Hepatocyte (in vitro differentiated cells): ENCODE results near the gene DTHD1.

ENCODE experiments used
- CTCF ChIP-seq: fragments of 200-600 bp; sonication (generic); IDR thresholded peaks from 2 replicates; pipeline ENCODE4 v1.5.1; 2016; ENCODE audit warnings: antibody characterized with exemption, mild to moderate bottlenecking; ENCODE audit not compliant: poor library complexity
- EZH2 ChIP-seq: fragments of 200-600 bp; sonication (generic); IDR thresholded peaks from 2 replicates; pipeline ENCODE4 v1.6.1; 2016; ENCODE audit warnings: antibody characterized with exemption, mild to moderate bottlenecking, borderline replicate concordance
- EZH2phosphoT487 ChIP-seq: fragments of 200-600 bp; sonication (generic); IDR thresholded peaks from one replicate; pipeline ENCODE4 v1.6.1; 2018; ENCODE audit warnings: antibody characterized with exemption, mild to moderate bottlenecking, low read depth, moderate library complexity; ENCODE audit not compliant: unreplicated experiment, severe bottlenecking

GRCh38 chr4:36385951-36386571 lies 104.6 kb downstream of the DTHD1 start:
- TF ChIP-seq CTCF = no peak
- TF ChIP-seq EZH2phosphoT487 = no peak
- TF ChIP-seq EZH2 = no peak
